Retinal pigment epithelial cell (primary cell): ENCODE data around the gene WDR7.

Experiments used
- DNase-seq: peaks from one replicate; pipeline ENCODE4 v3.0.0-alpha.2; 2010; ENCODE audit warnings: low read depth
- H3K4me3 ChIP-seq: 2 replicates; pipeline ENCODE4 v1.5.1; 2011; ENCODE audit warnings: mild to moderate bottlenecking, low read length, control low read depth, moderate library complexity
- CTCF ChIP-seq: conservative IDR thresholded peaks from 2 replicates; pipeline ENCODE4 v1.5.1; 2011; ENCODE audit warnings: low read depth, low read length, control low read depth, inconsistent platforms

Gene WDR7

GRCh38 chr18:56748698-56749268, 97.6 kb downstream of the WDR7 start:
- TF ChIP-seq CTCF: peak; percentile 58
- no peak overlapping the region for H3K4me3 ChIP-seq
- peak; percentile 2 for DNase-seq

GRCh38 chr18:56756966-56757365, 105.8 kb downstream of the WDR7 start:
- no peak for TF ChIP-seq CTCF
- no peak for DNase-seq
- H3K4me3 ChIP-seq: no peak overlapping the region

- no peak for DNase-seq
- no peak overlapping the region for H3K4me3 ChIP-seq
- no peak for TF ChIP-seq CTCF
Measured at GRCh38 chr18:56770097-56770496, 118.9 kb downstream of the WDR7 start.

GRCh38 chr18:56770873-56771272, 119.7 kb downstream of the WDR7 start:
- DNase-seq: no peak
- H3K4me3 ChIP-seq: no peak overlapping the region
- TF ChIP-seq CTCF: no peak

- DNase-seq: no peak
- no peak for TF ChIP-seq CTCF
- H3K4me3 ChIP-seq: no peak overlapping the region
Measured at GRCh38 chr18:56775701-56776100, 124.5 kb downstream of the WDR7 start.

- no peak overlapping the region for H3K4me3 ChIP-seq
- TF ChIP-seq CTCF: no peak
- no peak for DNase-seq
Measured at GRCh38 chr18:56787390-56787789, 136.2 kb downstream of the WDR7 start.

GRCh38 chr18:56789004-56789888, 138.1 kb downstream of the WDR7 start:
- peak; percentile 56 for TF ChIP-seq CTCF
- DNase-seq: no peak
- H3K4me3 ChIP-seq: no peak overlapping the region
